IPS-NIHi11 (cell line): ENCODE results near the gene FAM241B.

Experiments
- DNase-seq: peaks from one replicate; pipeline ENCODE4 v3.0.0; 2012; ENCODE audit warnings: mixed read lengths, low spot score

The FAM241B gene

GRCh38 chr10:69634759-69635425, 4.8 kb downstream of the FAM241B start:
- DNase-seq = no peak

DNA sequence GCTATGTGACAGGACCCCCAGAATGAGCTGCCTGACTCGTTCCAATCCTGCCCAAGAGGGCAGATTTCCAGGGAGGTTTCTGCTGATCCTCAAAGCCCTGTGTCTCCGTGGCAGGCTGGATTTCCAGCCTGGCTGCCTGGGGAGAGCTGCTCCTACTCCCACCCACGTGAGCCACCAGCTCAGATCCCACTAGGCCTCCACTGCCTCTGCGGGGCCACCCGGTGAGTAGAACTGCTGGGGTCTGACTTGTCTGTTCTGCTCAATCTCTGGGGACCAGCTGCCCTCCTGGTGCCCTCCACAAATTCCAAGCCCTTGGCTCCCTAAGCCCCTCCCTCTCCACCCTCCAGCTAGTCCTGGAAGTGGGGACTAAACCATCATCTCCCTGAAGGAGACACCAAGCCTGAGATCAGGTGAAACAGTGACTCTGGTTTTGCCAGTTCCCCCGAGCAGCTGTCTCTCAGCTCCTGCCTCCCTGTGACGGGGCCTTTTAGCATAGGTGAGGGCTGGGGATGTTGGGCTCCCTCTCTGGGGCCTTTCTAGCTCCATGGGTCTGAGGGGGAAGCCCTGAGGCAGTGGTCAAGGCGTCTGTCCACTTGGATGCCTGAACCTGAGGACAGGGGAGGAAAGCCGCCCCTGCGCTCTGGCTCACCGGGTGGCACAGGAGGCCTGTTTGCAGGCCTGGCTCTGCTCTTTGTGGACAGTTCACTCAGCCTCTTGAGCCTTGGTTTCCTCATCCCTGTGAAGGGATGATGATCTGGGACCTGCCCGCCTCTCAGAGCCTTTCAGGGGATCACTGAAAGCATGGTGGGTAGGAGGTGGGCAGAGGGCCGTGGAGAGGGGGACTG, 5.6 kb downstream of the FAM241B start:
- no peak for DNase-seq

- no peak for DNase-seq
These were observed 6.2 kb downstream of the FAM241B start for GRCh38 chr10:69636273-69636575.

GRCh38 chr10:69636626-69637605, 6.9 kb downstream of the FAM241B start:
- DNase-seq = peak; percentile 75

DNA sequence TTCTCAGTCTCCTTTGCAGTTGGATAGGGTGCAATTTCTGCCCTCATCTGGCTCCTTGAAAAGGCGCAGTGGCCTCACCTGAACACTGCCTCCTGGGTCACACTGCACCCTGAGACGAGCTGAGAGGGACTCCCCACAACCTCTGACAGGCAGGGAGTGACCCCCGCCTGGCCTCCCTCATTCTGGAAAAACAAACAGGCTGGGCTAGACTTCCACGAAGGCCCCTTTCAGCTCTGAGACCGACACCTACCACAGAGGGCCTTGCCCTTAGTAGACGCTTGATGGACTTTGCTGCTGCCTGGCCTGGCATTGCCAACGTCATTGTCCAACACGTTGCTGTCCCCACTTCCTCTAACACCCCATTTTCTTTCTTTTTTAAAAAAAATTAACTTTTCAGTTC, 8.6 kb downstream of the FAM241B start:
- DNase-seq = no peak

- DNase-seq = peak; percentile 85
These were observed 9.5 kb downstream of the FAM241B start for GRCh38 chr10:69639291-69640195.

DNA sequence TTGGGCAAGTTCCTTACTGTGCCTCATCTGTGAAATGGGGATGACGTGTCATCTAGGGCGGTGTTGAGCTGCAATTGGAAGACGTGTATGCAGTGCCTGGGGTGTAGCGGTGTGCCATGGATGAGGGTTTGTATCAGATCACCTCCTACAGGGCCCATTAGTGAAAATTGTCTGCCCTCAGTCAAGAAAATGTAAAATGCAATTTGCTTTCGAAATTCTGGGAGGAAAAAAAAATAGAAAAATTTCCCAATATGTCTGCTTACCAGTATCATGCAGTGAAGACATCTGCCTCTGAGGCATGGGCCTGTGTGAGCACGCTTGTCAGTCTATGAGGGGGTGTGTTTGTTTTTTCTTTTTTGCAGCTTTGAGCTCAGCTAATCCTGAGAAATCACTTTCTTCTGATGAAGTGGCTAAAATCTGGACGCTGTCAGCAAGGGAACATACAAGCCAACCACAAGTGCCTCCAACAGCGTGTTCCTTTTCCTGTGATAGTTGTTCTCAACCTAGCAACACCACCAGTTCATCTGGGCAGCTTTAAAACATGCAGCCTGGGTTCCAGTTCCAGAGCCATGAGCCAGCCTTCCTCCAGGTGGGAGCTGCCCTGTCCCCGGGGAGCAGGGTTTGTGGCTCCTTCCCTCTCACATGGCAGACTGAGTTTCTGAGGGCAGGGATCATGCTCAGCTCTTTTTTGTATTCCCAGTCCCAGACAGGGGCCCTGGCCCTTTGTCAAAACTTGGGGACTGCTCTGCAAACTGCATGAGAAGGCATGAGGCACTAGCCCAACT, 10.3 kb downstream of the FAM241B start:
- DNase-seq = no peak

DNA sequence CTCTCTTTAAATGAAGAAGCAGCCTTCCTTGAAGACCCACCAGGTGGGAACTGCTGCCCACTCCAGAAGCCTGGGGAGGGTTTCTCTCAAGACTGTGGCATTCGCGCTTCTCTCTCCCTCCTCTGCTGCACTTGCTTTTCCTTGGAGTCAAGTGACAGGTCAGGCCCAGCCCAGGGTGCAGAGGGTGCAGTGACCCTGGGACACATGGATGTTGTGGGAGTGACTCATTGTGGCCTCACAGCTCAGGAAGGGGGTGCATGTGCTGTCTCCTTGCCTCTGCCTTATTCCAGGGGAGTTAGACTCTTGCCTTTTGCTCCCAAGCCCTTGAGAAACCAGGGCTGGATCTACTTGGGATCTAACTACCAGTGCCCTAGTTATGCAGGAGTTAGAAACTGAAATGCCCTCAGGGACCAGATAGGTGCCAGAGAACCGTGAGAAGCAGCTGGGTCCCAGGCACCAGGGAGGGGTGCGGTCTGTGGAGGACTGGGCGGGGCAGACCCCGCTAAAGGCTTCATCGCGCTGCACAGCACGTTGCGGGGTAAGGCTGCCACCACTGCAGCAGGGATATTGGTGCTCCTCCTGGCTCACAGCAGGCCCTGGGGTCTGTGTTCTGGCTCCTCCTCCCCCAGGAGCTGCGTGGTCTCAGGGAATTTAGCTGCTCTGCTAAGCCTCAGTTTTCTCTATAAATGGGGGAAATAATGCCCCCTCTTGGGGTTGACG, 11.4 kb downstream of the FAM241B start:
- no peak for DNase-seq

GRCh38 chr10:69642747-69643146, 12.7 kb downstream of the FAM241B start:
- DNase-seq = no peak

DNA sequence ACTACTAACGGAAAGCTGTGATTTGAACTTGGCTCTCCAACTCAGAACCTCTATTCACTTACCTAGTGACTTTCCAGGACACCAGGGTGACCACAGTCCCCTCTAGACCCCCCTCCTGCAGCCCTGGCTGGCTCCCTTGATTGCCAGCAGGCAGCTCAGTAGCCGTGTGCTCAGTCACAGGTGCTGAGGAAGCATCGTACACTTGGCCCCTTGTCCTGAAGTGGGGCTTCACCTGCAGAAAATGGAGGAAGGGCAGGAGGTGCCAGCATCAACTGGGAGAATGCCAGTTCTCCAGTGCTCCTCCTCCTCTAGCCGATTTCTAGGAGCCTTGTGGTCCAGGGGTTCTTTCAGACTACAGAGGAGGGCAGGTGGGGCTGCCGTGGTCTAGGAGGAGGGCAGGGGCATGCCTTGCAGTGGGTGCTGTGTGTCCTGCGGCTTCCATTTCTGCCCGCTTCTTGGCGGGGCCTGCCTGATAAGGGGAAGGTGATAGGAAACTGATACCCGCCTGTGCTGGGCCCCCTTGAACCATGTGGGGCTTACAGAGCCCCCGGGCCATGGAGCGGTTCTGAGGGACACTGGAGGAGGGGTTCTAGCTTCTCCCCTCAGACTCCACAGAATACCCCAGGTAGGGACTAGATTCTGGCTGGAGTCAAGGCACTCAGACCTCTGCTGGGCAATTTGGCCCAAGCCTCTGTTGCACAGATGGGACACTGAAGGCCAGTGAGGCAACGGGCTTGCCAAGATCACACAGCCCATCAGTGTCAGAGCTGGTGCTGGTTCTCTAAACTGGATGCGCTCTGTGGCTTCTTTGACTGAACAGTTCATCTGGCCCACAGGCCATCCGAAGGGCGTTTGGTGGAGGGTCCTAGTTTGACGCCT, 14.0 kb downstream of the FAM241B start:
- no peak for DNase-seq

DNA sequence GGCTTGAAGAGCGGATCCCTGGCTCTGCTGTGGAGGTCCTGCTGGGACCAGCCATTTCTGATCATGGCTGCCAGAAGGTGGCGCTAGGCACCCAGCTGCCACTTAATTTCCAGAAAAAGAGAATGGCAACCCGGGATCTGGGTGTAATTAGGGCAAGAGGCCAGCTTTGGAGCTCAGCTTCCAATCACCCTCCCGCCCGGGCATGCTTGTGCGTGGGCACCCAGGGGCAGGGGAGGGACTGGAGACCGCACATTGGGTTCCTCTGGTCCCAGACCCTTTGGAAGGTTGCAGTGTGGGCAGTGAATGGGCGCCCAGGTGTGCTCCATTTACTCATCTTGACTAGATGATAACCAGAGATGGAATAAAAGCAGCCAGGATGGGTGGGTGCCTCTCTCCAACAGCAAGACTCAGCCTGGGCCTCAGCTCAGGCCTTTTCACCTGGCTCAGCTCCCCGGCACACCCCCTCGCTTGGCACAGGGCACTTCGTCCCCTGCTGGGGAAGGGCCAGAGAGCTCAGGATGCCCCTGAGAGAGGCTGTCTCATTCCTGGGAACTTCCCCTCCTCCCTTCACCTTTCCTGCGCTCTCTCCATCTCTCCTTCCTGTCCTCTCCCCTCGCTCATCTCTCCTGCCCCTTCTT, 14.7 kb downstream of the FAM241B start:
- peak; percentile 85 for DNase-seq

- no peak for DNase-seq
These were observed 15.5 kb downstream of the FAM241B start for GRCh38 chr10:69645296-69646184.

GRCh38 chr10:69646185-69647060, 16.4 kb downstream of the FAM241B start:
- peak; percentile 42 for DNase-seq

DNA sequence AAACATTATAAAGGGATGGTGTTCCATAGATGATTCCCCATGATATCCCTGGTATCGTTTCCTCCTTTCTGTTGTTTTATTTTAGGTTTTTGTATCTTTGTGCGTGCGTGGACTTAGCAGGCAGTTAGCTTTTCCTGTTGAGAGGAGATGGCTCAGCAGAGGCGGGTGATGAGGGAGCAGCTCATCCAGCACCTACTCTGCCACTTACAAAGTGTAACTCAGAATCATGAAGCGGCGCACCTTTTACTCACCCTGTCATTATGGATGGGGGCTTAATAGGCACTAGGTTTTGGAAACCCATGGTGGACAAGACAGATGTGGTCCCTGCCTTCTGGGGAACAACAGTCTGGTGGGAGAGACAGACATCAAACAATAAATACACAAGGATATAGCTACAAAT, 17.1 kb downstream of the FAM241B start:
- no peak for DNase-seq

DNA sequence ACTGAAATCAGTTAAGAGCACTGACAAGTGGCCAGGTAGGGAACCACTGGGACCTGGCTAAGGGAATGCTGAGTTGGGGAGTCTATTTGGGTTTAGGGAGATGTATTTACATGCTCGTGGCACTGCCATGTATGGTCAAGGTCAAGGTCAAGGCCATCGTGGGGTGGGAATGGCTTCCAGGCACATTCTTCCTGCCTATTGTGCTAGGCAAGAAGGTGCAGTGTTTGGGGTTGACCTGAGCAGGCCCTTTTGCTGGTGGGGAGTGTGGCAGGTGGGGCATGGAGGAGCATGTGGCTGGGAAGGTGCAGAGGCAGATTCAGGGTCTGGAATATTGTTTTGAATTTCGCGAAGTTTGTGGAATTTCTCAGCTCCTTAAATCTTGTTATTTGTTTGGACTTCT, 17.8 kb downstream of the FAM241B start:
- no peak for DNase-seq

DNA sequence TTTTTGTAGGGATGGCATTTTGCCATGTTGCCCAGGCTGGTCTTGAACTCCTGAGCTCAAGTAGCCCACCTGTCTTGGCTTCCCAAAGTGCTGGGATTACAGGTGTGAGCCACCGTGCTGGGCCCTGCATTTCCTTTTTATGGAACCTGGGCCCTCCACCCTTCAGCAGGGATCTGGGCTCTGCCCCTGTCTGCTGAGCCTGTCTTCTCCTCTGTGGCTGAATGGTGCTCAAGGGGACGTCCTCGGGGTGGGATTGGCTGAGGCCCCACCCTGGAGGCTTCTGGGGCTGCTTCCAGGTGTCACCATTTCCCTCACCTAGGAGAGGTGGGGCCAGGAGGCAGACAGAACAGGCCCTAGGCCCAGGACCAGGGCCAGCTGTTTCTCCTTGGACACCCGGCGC, 18.4 kb downstream of the FAM241B start:
- no peak for DNase-seq
